Activated naive CD8-positive, alpha-beta T cell treated with anti-CD3 and anti-CD28 coated beads, Interleukin-2, amount 50 U/mL, for 16 hours (primary cell): Measurements from ENCODE around the gene PGAM2.
"Not testable (repeated sequence)": the region's sequence is repeated elsewhere in the genome, so short reads cannot be mapped to it uniquely, and the experiment has no call there.

ENCODE experiments used
- DNase-seq: peaks from one replicate; pipeline ENCODE4 v3.0.0-alpha.2; 2020; ENCODE audit warnings: low read depth, low spot score

PGAM2 gene

DNA sequence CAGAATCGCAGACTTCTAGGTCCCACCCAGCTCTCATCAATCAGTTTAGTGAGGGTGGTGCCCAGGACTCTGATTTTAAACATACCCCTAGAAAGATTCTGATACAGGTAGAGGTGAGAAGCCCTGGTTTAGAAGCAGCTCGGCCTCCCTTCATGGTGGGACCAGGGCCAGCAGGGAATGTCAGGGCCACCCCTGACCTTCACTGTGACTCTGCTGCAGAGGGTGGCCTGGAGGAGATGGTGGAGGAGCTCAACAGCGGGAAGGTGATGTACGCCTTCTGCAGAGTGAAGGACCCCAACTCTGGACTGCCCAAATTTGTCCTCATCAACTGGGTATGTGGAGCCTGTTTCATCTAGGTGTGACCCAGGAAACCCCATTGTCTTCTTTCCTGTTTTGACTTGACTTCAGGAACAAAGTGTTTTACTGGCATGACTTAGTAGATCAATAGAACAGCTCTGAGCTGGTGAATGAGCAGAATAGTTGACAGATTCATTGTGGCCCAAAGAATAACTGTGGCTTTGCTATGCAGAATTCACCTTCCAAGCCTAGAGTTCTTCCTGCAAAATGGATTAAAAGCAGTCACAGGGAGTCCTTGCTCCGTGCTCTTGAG is 13.7 kb downstream of the PGAM2 start:
- no peak for DNase-seq

- no peak for DNase-seq
Observed at GRCh38 chr7:44050915-44051560, 14.3 kb downstream of the PGAM2 start.

GRCh38 chr7:44050121-44050914 is 15.0 kb downstream of the PGAM2 start:
- no peak for DNase-seq

DNA sequence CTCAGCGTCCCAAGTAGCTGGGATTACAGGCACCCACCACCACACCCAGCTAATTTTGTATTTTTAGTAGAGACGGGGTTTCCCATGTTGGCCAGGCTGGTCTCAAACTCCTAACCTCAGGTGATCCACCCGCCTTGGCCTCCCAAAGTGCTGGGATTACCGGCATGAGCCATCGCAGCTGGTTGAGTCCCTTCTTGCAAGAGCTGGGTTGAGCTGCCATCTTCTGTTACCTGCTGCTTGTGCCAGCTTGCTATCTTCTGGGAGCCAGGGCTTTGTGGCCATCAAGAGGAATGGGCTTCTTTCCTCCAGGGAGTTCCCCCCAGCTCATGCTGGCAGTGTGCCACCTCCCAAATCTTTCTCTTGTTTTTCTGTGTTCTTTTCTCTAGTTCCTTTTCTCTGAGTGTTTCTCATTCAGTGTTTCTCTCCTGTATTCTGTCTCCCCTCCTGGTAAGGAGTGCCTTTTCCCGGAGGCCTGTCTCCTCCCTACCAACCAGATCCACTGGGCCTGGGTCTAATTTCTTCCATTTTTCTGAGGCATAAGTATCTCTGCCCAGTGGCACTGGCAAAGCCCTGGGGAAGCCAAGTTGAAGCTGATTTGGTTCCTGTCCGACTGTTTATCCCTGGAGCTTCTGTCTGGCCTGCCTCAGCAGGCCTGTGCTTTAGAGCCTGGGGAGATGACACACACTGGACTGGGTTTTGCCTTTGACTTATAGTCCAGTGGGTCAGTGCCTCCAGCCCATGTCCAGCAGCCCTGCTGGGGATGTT is 17.2 kb downstream of the PGAM2 start:
- DNase-seq = no peak

- DNase-seq = no peak
Observed at GRCh38 chr7:44046321-44047061, 18.9 kb downstream of the PGAM2 start.

- no peak for DNase-seq
Observed at GRCh38 chr7:44045226-44046014, 19.9 kb downstream of the PGAM2 start.

DNA sequence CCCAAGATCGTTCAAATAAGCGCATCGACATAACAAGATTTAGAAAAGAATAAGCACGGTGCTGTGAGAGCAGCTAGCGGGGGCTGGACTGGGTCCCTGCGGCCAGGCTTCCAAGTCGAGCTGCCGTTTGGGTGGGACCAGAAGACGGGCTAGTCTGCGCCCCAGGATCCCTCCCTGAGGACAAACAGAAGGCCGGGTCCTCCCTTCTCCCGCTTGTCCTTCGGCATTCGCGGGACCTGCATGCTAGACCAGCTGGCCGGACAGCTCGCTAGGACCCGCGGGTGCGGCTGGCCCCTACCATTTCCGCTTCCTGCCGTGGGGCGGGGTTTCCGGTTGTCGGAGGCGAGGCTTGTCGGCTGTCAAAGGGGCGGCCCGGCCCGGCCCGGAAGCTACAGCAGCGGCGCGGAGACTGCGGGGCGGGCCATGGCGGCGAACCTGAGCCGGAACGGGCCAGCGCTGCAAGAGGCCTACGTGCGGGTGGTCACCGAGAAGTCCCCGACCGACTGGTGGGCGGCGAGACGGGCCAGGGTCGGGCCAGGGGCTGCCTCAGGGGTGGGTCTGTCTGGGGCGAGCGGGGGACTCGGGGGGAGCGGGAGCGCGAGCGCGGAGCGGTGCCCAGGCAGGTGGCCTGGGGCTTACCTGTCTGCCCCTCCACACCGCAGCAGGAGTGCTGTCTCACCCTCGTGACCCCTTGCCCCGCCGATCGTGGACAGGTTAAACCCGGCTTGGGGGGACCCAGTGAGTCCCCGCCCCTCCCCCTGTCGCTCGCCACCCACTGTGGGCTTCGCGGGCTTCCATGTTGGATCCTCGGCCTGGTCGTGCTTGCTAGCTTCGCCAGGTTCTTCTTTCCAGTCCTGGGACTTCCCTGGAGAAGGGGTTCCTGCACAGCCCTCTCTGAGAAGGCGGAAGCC is 20.8 kb downstream of the PGAM2 start, which contains the start of gene DBNL:
Gene DBNL, plus strand, starts transcription at position 388 of the 911 bp plus-strand sequence. Its CDS starts 36 bp downstream, at position 424.
- DNase-seq = peak; percentile 80

DNA sequence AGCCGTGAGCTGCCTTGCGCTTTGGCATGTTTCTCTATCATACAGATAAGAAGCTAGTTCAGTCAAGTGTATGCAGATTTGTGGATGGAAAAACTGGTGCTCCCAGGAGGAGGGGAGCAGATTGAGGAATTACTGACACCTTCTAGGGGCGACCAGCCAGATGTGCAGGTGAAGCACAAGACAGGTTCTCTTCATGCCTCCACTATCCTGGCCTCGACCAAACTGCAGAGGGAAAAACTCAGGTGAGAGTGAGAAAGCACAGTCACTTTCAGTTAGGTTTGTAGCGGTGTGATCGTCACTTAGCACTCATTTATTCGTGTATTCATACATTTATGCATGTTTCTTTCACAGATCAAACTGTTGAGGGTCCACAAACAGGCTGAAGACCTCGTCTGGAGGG is 21.5 kb downstream of the PGAM2 start:
- DNase-seq = no peak

DNA sequence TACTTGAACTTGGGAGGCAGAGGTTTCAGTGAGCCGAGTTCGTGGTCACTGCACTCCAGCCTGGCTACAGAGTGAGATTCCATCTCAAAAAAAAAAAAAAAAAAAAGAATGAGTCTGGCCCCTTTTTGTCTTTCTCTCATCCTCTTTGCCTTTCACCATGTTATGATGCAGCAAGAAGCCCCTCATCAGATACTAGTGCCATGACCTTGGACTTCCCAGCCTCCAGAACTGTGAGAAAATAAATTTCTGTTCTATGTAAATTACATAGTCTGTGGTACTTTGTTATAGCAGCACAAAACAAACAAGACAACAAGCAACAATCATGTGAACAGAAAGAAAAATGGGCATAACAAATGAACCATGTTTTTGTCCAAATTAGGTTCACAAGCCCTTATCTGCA is 23.1 kb downstream of the PGAM2 start:
- DNase-seq = no peak

- DNase-seq = peak; percentile 42
Observed at GRCh38 chr7:44040493-44040891, 24.9 kb downstream of the PGAM2 start.

DNA sequence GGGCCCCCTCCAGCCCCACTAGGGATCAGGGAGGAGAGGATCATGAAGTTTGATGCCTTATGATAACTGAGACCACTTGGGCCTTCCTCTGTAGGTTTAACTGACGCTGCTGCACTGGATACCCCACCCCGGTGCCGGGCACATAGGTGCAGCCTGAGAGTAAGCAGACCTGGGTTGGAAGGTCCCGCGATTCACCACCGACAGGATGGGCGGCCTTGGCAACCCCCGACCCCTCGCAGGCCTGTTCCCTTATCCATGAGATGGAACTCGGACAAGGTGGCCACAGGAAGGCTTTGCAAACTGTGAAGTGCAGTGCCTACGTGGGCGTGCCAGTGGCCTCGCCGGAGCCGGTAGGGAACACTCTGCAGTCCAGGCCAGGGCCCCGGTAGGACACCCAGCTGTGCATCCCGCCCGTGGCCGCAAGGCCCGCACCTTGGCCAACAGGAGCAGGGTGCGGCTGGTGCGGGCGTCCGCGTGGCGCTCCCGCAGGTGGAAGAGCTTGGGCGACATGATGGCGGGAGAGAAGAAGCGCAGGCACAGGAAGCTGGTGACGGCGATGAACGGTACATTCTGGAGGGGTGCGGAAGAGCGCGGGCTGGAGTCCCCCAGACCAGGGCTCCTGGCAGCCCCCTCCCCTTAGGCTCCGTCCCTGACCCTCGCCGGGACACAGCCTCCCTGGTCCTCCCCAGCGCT is 25.4 kb downstream of the PGAM2 start:
- not testable (repeated sequence) for DNase-seq

DNA sequence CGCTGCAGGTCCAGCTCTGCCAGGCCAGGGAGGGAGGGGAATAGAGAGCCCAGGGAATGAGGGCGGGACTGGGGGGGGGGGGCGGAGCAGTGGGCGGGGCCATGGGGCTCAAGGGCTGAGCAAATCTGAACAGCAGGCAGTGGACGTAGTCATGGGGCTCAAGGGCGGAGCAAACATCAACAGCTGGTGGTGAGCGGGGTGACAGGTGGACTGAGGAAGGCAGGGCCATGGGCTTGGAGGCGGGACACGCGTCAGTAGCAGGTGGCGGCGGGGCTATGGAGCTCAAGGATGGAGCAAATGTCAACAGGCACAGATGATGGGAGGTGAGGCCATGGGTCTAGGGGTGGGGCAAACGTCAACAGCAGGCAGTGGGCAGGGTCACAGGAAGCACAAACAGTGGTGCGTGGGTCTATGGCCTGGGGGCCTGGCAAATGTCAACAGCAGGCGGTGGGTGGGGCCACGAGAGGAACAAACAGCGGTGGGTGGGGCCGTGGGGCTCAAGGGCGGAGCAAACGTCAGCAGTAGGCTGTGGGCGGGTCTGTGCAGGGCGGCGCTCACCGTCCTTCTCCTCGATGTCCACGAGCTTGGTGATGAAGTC is 26.3 kb downstream of the PGAM2 start:
- DNase-seq = peak; percentile 69

DNA sequence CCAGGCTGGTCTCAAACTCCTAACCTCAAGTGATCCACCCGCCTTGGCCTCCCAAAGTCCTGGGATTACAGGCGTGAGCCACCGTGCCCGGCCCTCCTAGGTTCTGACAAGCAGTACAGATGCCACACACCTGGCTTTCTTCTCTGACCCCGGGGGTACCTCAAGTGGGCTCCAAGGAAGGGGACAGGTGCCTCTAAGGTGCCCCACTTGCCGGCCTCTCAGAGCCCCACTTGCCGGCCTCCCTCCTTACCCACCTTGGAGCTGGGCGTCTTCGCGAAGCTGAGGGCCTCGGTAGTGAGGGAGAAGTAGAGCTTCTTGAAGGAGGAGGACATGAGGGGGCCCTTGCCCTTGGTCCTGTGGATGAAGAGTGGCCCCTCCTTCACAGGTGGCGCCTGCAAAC is 26.8 kb downstream of the PGAM2 start:
- not testable (repeated sequence) for DNase-seq

DNA sequence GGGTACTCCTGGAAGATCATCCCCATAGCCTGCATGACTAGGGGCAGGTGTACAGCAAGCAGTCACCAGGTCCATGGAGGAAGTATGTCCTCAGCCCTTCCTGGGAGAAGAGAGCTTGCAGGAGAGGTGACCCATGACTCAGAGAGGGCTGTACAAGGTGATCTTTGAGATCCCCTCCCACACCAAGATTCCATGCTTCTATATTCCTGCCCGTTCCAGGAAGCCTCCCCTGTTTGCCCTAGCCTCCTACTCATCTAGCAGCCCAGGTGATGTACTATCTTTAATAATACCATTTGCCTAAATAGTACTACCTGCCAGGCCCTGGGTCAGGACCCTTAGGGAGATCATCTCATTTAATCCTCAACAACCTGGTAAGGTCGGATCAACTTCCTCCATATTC is 27.4 kb downstream of the PGAM2 start:
- not testable (repeated sequence) for DNase-seq

DNA sequence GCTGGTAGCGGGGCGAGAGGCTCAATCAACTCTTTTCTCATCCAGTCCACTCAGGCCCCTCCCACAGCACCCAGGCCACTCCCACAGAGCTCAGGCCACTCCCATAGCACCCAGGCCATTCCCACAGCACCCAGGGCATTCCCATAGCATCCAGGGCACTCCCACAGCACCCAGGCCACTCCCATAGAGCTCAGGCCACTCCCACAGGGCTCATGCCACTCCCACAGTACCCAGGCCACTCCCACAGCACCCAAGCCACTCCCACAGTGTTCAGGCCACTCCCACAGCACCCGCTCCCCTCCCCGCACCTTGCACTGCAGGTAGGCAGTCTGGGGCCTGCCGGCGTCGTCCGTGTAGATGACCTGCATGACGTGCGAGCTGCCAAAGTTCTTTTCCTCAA is 29.0 kb downstream of the PGAM2 start:
- DNase-seq = not testable (repeated sequence)

GRCh38 chr7:44033971-44034844 is 31.2 kb downstream of the PGAM2 start:
- DNase-seq = not testable (repeated sequence)

DNA sequence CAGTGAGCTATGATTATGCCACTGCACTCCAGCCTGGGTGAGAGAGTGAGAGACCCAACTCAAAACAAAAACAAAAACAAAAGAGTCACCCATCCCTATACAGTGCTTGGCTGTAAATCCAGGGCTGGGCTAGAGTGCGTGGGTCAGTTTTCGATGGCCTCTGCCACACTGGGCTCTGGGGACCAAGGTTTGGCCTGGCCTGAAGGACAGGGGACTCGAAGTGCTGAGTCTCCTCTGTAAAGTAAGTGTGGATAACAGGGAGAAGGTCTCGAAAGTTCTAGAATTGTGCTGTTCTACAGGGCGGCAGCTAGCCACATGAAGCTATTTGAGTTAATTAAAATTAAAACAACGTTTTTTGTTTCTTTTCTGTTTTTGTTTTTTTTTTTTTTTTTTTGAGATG is 33.3 kb downstream of the PGAM2 start:
- DNase-seq = not testable (repeated sequence)
